Measurements from ENCODE around the gene HLTF.

Gene HLTF

GRCh38 chr3:148992635-148993255 lies 93.6 kb downstream of the HLTF start:
- TF ChIP-seq, protein P1, sequence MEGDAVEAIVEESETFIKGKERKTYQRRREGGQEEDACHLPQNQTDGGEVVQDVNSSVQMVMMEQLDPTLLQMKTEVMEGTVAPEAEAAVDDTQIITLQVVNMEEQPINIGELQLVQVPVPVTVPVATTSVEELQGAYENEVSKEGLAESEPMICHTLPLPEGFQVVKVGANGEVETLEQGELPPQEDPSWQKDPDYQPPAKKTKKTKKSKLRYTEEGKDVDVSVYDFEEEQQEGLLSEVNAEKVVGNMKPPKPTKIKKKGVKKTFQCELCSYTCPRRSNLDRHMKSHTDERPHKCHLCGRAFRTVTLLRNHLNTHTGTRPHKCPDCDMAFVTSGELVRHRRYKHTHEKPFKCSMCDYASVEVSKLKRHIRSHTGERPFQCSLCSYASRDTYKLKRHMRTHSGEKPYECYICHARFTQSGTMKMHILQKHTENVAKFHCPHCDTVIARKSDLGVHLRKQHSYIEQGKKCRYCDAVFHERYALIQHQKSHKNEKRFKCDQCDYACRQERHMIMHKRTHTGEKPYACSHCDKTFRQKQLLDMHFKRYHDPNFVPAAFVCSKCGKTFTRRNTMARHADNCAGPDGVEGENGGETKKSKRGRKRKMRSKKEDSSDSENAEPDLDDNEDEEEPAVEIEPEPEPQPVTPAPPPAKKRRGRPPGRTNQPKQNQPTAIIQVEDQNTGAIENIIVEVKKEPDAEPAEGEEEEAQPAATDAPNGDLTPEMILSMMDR (IDR thresholded peaks at IDR 0.05; ENCODE audit: low read length): no peak
- TF ChIP-seq EZH2 (optimal IDR thresholded peaks at IDR 0.05; ENCODE audit: low read depth, low read length) (no peak), EZH2phosphoT487 (IDR thresholded peaks at IDR 0.05; ENCODE audit: low read length) (no peak)
- peaks cover 4% of the 10 kb centered on the region; the same call in 1 of the 2 replicates for H3K36me3 ChIP-seq (replicated peaks; ENCODE audit: insufficient read depth, low read length)
- H2AFZ ChIP-seq (ENCODE audit: low read length): no peak overlapping the region
- no peaks in the 10 kb centered on the region for H4K20me1 ChIP-seq (ENCODE audit: insufficient read depth, low read length)
- H3F3A ChIP-seq (ENCODE audit: insufficient read depth, low read length): peaks cover 18% of the 10 kb centered on the region
- peak overlapping the region; percentile 59 for H3K4me2 ChIP-seq (ENCODE audit: low read depth, low read length)
- H3K27me3 ChIP-seq (replicated peaks; ENCODE audit: insufficient read depth, low read length): no peaks in the 10 kb centered on the region
- DNase-seq: no peak
- peaks cover 19% of the 10 kb centered on the region for H3K4me1 ChIP-seq (ENCODE audit: low read length)
- H3K4me3 ChIP-seq (ENCODE audit: low read length): peak overlapping the region; percentile 83
- H3K9me3 ChIP-seq (replicated peaks; ENCODE audit: insufficient read depth, low read length): no peaks in the 10 kb centered on the region
- peaks cover 40% of the 10 kb centered on the region for H3K79me2 ChIP-seq (ENCODE audit: low read length)
- no peaks in the 10 kb centered on the region for H3K9me2 ChIP-seq (replicated peaks; ENCODE audit: insufficient read depth, low read length)
- peak overlapping the region; percentile 94; the same call in 1 of the 2 replicates for H3K9ac ChIP-seq (ENCODE audit: low read length)
- H3K27ac ChIP-seq (ENCODE audit: low read length): no peak overlapping the region

DNA sequence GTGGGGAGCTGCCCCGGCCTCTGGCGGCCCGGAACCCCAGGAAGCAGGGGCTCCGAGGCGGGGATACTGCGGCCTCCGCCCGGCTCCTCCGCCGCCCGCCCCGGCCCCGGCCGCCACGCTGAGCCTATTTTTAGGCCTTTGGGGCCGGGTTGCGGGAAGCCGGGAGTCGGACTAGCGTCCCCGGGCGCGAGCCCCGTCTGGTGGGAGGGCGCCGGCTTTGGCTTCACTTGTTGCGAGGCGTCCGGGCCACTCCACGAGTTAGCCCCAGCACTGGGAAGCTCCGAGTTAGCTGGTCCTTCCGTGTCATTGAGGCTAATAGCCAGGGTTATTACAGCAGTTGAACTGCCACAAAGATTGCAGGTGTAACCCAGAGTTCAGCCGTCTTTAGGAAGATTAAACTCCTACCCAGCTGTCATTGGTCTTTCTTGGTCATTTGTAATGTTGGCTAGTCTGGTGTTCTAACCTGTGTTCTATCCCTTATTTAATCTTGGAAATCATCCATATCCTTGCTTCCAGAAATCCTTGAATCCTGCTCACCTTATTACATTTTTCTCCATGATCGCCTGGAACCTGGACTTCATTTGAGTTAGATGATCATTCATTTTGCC lies 94.2 kb downstream of the HLTF start:
- Histone ChIP-seq H3K4me2 (ENCODE audit: low read depth, low read length) (peak overlapping the region; percentile 59), H3K79me2 (ENCODE audit: low read length) (peaks cover 40% of the 10 kb centered on the region), H2AFZ (ENCODE audit: low read length) (no peak overlapping the region), H3K4me3 (ENCODE audit: low read length) (peak overlapping the region; percentile 83), H3K9ac (ENCODE audit: low read length) (peak overlapping the region; percentile 94), H3K27me3 (replicated peaks; ENCODE audit: insufficient read depth, low read length) (no peaks in the 10 kb centered on the region), H4K20me1 (ENCODE audit: insufficient read depth, low read length) (no peaks in the 10 kb centered on the region), H3K9me3 (replicated peaks; ENCODE audit: insufficient read depth, low read length) (no peaks in the 10 kb centered on the region), H3K4me1 (ENCODE audit: low read length) (peaks cover 15% of the 10 kb centered on the region), H3K27ac (ENCODE audit: low read length) (peak overlapping the region; percentile 80; the same call in 1 of the 2 replicates), H3K9me2 (replicated peaks; ENCODE audit: insufficient read depth, low read length) (no peaks in the 10 kb centered on the region), H3F3A (ENCODE audit: insufficient read depth, low read length) (peaks cover 15% of the 10 kb centered on the region), H3K36me3 (replicated peaks; ENCODE audit: insufficient read depth, low read length) (peaks cover 4% of the 10 kb centered on the region; the same call in 1 of the 2 replicates)
- DNase-seq: peak; percentile 47
- TF ChIP-seq EZH2 (optimal IDR thresholded peaks at IDR 0.05; ENCODE audit: low read depth, low read length) (no peak), EZH2phosphoT487 (IDR thresholded peaks at IDR 0.05; ENCODE audit: low read length) (no peak)
- TF ChIP-seq, protein P1 (IDR thresholded peaks at IDR 0.05; ENCODE audit: low read length): no peak

- TF ChIP-seq, protein P1 (IDR thresholded peaks at IDR 0.05; ENCODE audit: low read length): peak; percentile 50
- no peak for TF ChIP-seq EZH2phosphoT487 (IDR thresholded peaks at IDR 0.05; ENCODE audit: low read length)
- no peak for TF ChIP-seq EZH2 (optimal IDR thresholded peaks at IDR 0.05; ENCODE audit: low read depth, low read length)
- peak; percentile 90 for DNase-seq
- peak within 1 kb of the TSS; percentile 83 for H3K4me3 ChIP-seq (ENCODE audit: low read length)
- peak within 1 kb of the TSS; percentile 94 for H3K9ac ChIP-seq (ENCODE audit: low read length)
- peak within 1 kb of the TSS; percentile 59 for H3K4me2 ChIP-seq (ENCODE audit: low read depth, low read length)
- no peaks in the 10 kb centered on the region for H4K20me1 ChIP-seq (ENCODE audit: insufficient read depth, low read length)
- H3F3A ChIP-seq (ENCODE audit: insufficient read depth, low read length): peaks cover 15% of the 10 kb centered on the region
- no peaks in the 10 kb centered on the region for H3K9me2 ChIP-seq (replicated peaks; ENCODE audit: insufficient read depth, low read length)
- no peaks in the 10 kb centered on the region for H3K27me3 ChIP-seq (replicated peaks; ENCODE audit: insufficient read depth, low read length)
- H2AFZ ChIP-seq (ENCODE audit: low read length): peak within 1 kb of the TSS; percentile 68
- H3K36me3 ChIP-seq (replicated peaks; ENCODE audit: insufficient read depth, low read length): peaks cover 4% of the 10 kb centered on the region; the same call in 1 of the 2 replicates
- no peaks in the 10 kb centered on the region for H3K9me3 ChIP-seq (replicated peaks; ENCODE audit: insufficient read depth, low read length)
- H3K4me1 ChIP-seq (ENCODE audit: low read length): peaks cover 15% of the 10 kb centered on the region
- peaks cover 40% of the 10 kb centered on the region for H3K79me2 ChIP-seq (ENCODE audit: low read length)
- H3K27ac ChIP-seq (ENCODE audit: low read length): peak within 1 kb of the TSS; percentile 80
Observed at GRCh38 chr3:148991219-148992026, 94.9 kb downstream of the HLTF start, which contains the start of gene GYG1. Gene GYG1, plus strand, starts transcription at chr3:148991540. Its CDS starts 101 bp downstream, at chr3:148991641.
